SK-N-SH treated with all-trans-retinoic acid at 6 μM for 48 hours (cell line): ENCODE results near the gene TK1.

Experiments used
- ATAC-seq: fragments of 200-7000 bp; cut with Tn5 transposase; 3 replicates; pipeline ENCODE4 v1.9.1; 2020; ENCODE audit warnings: mild to moderate bottlenecking, moderate library complexity
- ARNTL ChIP-seq: fragments of 450-650 bp; formaldehyde crosslinking; IDR thresholded peaks from 2 replicates; pipeline ENCODE4 v1.5.0; 2020; ENCODE audit warnings: low read depth, mild to moderate bottlenecking, moderate library complexity, borderline replicate concordance
- BACH2 ChIP-seq: fragments of 250-450 bp; sonication (Bioruptor Pico); IDR thresholded peaks from 2 replicates; pipeline ENCODE4 v1.9.0; 2021; ENCODE audit warnings: mild to moderate bottlenecking, borderline replicate concordance
- CREB5 ChIP-seq: fragments of 250-450 bp; sonication (Bioruptor Pico); IDR thresholded peaks from 2 replicates; pipeline ENCODE4 v1.5.1; 2020; ENCODE audit warnings: low read depth, mild to moderate bottlenecking, moderate library complexity
- CSDC2 ChIP-seq: fragments of 250-450 bp; sonication (Bioruptor Pico); IDR thresholded peaks from 2 replicates; pipeline ENCODE4 v1.5.0; 2020; ENCODE audit warnings: mild to moderate bottlenecking, moderate library complexity
- CSRNP3 ChIP-seq: fragments of 250-450 bp; sonication (Bioruptor Pico); IDR thresholded peaks from 2 replicates; pipeline ENCODE4 v1.5.1; 2021; ENCODE audit warnings: mild to moderate bottlenecking, moderate library complexity
- ESRRG ChIP-seq: fragments of 250-450 bp; sonication (Bioruptor Pico); IDR thresholded peaks from 2 replicates; pipeline ENCODE4 v1.6.1; 2021; ENCODE audit warnings: mild to moderate bottlenecking
- GLIS3 ChIP-seq: fragments of 250-450 bp; sonication (Bioruptor Pico); IDR thresholded peaks from 2 replicates; pipeline ENCODE4 v1.5.0; 2020; ENCODE audit warnings: mild to moderate bottlenecking, moderate library complexity
- ISL1 ChIP-seq: fragments of 250-450 bp; sonication (Bioruptor Pico); IDR thresholded peaks from 2 replicates; pipeline ENCODE4 v2.1.2; 2022; ENCODE audit warnings: mild to moderate bottlenecking, moderate library complexity
- OSR1 ChIP-seq: fragments of 250-450 bp; sonication (Bioruptor Pico); IDR thresholded peaks from 2 replicates; pipeline ENCODE4 v1.8.0; 2022; ENCODE audit warnings: moderate library complexity, mild to moderate bottlenecking, inconsistent platforms
- PATZ1 ChIP-seq: fragments of 250-450 bp; sonication (Bioruptor Pico); IDR thresholded peaks from 2 replicates; pipeline ENCODE4 v1.8.0; 2020; ENCODE audit warnings: mild to moderate bottlenecking, moderate library complexity, borderline replicate concordance
- PPARA ChIP-seq: fragments of 250-450 bp; sonication (Bioruptor Pico); IDR thresholded peaks from 2 replicates; pipeline ENCODE4 v1.5.0; 2020; ENCODE audit warnings: mild to moderate bottlenecking, borderline replicate concordance
- RARB ChIP-seq: fragments of 250-450 bp; sonication (Bioruptor Pico); IDR thresholded peaks from 2 replicates; pipeline ENCODE4 v1.8.0; 2021; ENCODE audit warnings: mild to moderate bottlenecking, moderate library complexity
- SNAI2 ChIP-seq: fragments of 250-450 bp; sonication (Bioruptor Pico); IDR thresholded peaks from 2 replicates; pipeline ENCODE4 v1.5.0; 2020; ENCODE audit warnings: mild to moderate bottlenecking, moderate library complexity
- TCF4 ChIP-seq: fragments of 250-450 bp; sonication (Bioruptor Pico); IDR thresholded peaks from 2 replicates; pipeline ENCODE4 v1.8.0; 2021; ENCODE audit warnings: mild to moderate bottlenecking, moderate library complexity, borderline replicate concordance
- TOX ChIP-seq: fragments of 250-450 bp; sonication (Bioruptor Pico); IDR thresholded peaks from 2 replicates; pipeline ENCODE4 v1.8.0; 2021; ENCODE audit warnings: mild to moderate bottlenecking, moderate library complexity, borderline replicate concordance
- ZC3H10 ChIP-seq: fragments of 250-450 bp; sonication (Bioruptor Pico); IDR thresholded peaks from 2 replicates; pipeline ENCODE4 v1.5.1; 2021; ENCODE audit warnings: mild to moderate bottlenecking, moderate library complexity
- ZFP3 ChIP-seq: fragments of 250-450 bp; sonication (Bioruptor Pico); IDR thresholded peaks from 2 replicates; pipeline ENCODE4 v1.5.0; 2020; ENCODE audit warnings: mild to moderate bottlenecking, moderate library complexity
- ZFP30 ChIP-seq: fragments of 450-650 bp; formaldehyde crosslinking; IDR thresholded peaks from 2 replicates; pipeline ENCODE4 v1.5.0; 2022; ENCODE audit warnings: mild to moderate bottlenecking, moderate library complexity
- ZNF565 ChIP-seq: fragments of 450-650 bp; formaldehyde crosslinking; conservative IDR thresholded peaks from 2 replicates; pipeline ENCODE4 v1.5.0; 2020; ENCODE audit warnings: low read depth, mild to moderate bottlenecking, moderate library complexity
- ZNF8 ChIP-seq: fragments of 450-650 bp; formaldehyde crosslinking; IDR thresholded peaks from 2 replicates; pipeline ENCODE4 v1.5.0; 2020; ENCODE audit warnings: mild to moderate bottlenecking, moderate library complexity
- TF ChIP-seq, protein P1 (sequence below): fragments of 250-450 bp; sonication (Bioruptor Pico); IDR thresholded peaks from 2 replicates; pipeline ENCODE4 v1.8.0; 2021; ENCODE audit warnings: low read depth, mild to moderate bottlenecking, moderate library complexity, borderline replicate concordance
- TF ChIP-seq, protein P2 (sequence below): fragments of 250-450 bp; sonication (Bioruptor Pico); IDR thresholded peaks from 2 replicates; pipeline ENCODE4 v1.5.0; 2020; ENCODE audit warnings: mild to moderate bottlenecking, moderate library complexity

Gene TK1

GRCh38 chr17:78146881-78147280 is 40.0 kb downstream of the TK1 start:
- no peak for ATAC-seq
- no peak for TF ChIP-seq ESRRG (CRISPR knock-in tag)
- no peak for TF ChIP-seq SNAI2 (CRISPR knock-in tag)
- TF ChIP-seq ZFP3 (CRISPR knock-in tag): no peak
- TF ChIP-seq, protein P1, sequence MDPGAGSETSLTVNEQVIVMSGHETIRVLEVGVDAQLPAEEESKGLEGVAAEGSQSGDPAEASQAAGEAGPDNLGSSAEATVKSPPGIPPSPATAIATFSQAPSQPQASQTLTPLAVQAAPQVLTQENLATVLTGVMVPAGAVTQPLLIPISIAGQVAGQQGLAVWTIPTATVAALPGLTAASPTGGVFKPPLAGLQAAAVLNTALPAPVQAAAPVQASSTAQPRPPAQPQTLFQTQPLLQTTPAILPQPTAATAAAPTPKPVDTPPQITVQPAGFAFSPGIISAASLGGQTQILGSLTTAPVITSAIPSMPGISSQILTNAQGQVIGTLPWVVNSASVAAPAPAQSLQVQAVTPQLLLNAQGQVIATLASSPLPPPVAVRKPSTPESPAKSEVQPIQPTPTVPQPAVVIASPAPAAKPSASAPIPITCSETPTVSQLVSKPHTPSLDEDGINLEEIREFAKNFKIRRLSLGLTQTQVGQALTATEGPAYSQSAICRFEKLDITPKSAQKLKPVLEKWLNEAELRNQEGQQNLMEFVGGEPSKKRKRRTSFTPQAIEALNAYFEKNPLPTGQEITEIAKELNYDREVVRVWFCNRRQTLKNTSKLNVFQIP (CRISPR knock-in tag): no peak
- TF ChIP-seq ZFP30 (CRISPR knock-in tag): no peak
- TF ChIP-seq RARB (CRISPR knock-in tag): no peak

DNA sequence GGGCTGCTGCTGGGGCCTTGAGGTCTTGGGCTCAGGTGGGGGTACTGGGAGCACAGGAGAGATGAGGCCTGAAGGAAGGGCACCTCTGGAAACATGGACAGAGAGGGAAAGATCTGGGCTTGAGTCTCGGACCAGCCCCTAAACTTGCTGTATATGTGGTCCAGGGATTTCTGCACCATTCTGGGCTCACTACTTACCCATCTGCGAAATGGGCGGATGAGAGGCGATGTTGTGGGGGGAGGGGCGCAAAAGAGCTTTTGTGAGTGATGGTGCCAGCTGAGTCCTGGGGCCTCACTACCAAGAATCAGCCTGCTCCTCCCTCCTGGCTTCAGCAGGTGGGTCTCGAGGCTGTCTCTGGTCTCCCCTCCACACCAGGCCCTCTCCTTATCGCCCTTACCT is 40.4 kb downstream of the TK1 start:
- TF ChIP-seq ZNF8 (CRISPR knock-in tag) (no peak), ESRRG (CRISPR knock-in tag) (no peak), ZC3H10 (no peak), CREB5 (CRISPR knock-in tag) (no peak), ISL1 (CRISPR knock-in tag) (no peak), ZNF565 (CRISPR knock-in tag) (no peak), ZFP3 (CRISPR knock-in tag) (no peak), PPARA (CRISPR knock-in tag) (no peak), ARNTL (CRISPR knock-in tag) (no peak), TOX (CRISPR knock-in tag) (no peak), CSDC2 (CRISPR knock-in tag) (no peak), BACH2 (no peak), GLIS3 (no peak), TCF4 (CRISPR knock-in tag) (no peak), CSRNP3 (CRISPR knock-in tag) (no peak), ZFP30 (CRISPR knock-in tag) (no peak)
- TF ChIP-seq, protein P1 (CRISPR knock-in tag): no peak
- TF ChIP-seq, protein P2, sequence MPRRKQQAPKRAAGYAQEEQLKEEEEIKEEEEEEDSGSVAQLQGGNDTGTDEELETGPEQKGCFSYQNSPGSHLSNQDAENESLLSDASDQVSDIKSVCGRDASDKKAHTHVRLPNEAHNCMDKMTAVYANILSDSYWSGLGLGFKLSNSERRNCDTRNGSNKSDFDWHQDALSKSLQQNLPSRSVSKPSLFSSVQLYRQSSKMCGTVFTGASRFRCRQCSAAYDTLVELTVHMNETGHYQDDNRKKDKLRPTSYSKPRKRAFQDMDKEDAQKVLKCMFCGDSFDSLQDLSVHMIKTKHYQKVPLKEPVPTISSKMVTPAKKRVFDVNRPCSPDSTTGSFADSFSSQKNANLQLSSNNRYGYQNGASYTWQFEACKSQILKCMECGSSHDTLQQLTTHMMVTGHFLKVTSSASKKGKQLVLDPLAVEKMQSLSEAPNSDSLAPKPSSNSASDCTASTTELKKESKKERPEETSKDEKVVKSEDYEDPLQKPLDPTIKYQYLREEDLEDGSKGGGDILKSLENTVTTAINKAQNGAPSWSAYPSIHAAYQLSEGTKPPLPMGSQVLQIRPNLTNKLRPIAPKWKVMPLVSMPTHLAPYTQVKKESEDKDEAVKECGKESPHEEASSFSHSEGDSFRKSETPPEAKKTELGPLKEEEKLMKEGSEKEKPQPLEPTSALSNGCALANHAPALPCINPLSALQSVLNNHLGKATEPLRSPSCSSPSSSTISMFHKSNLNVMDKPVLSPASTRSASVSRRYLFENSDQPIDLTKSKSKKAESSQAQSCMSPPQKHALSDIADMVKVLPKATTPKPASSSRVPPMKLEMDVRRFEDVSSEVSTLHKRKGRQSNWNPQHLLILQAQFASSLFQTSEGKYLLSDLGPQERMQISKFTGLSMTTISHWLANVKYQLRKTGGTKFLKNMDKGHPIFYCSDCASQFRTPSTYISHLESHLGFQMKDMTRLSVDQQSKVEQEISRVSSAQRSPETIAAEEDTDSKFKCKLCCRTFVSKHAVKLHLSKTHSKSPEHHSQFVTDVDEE (CRISPR knock-in tag): no peak
- TF ChIP-seq, all 23 proteins: peak for 0

DNA sequence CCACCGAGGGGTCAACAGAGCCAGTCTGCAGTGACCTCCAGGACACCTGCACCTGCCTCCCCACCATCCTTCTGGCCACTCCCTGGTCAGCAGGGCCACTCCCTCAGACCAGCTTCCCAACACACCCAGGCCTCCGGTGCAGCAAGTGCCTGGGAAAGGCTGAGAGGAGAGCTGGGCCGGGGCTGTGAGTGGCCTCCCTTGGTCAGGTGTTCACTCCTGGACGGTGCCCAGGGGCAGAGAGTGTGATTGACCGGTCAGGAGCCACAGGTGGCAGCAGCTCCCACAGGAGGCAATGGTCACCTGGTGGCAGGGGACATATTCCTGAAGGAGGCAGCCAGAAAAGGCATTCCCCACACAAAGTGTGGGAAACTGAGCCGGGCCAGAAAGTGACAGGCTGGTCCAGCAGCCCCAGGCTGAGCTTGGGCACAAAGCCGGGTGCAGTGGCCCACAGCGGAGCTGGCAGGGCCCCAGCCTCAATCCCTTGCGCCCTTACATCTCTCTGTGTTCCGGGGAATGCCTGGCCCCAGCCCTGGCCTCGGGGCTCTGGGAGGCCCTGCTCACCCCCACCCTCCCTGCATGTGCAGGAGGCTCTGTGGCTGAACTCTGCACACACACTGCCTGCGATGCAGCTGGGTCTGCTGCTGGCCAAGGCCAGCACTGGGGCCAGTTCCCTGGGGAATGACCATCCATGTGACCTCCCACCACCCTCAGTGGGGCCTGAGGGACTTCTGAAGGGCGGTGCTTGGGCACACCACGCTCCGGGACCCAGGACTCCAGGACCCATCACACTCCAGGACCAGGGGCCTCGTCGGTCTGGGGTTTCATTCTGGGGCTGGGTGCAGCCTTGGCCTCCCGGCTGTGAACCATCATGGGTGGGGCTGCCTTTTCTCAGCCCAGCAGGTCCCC is 41.9 kb downstream of the TK1 start:
- peak; percentile 14 for ATAC-seq
- TF ChIP-seq ISL1 (CRISPR knock-in tag) (no peak), RARB (CRISPR knock-in tag) (no peak), TCF4 (CRISPR knock-in tag) (no peak), ARNTL (CRISPR knock-in tag) (no peak), ZNF565 (CRISPR knock-in tag) (no peak), CSRNP3 (CRISPR knock-in tag) (no peak), ESRRG (CRISPR knock-in tag) (no peak), PATZ1 (CRISPR knock-in tag) (no peak), ZNF8 (CRISPR knock-in tag) (no peak), OSR1 (no peak)
- TF ChIP-seq, protein P1 (CRISPR knock-in tag): no peak

More for the DNA sequence above, 40.4 kb downstream of the TK1 start:
- ATAC-seq: no peak
